HL-60 (cell line): ENCODE measurements around the gene SYVN1.

Experiments used
- CTCF ChIP-seq: IDR thresholded peaks from one replicate; pipeline ENCODE4 v1.5.1; 2011; ENCODE audit warnings: low read length, control low read depth, inconsistent platforms; ENCODE audit not compliant: insufficient read depth
- GABPA ChIP-seq: IDR thresholded peaks from 2 replicates; pipeline ENCODE4 v1.6.1; 2012; ENCODE audit warnings: low read depth
- POLR2AphosphoS5 ChIP-seq: IDR thresholded peaks from 2 replicates; pipeline ENCODE4 v1.6.1; 2012; ENCODE audit warnings: low read depth
- REST ChIP-seq: IDR thresholded peaks from 2 replicates; pipeline ENCODE4 v1.6.1; 2012; ENCODE audit warnings: low read depth; ENCODE audit not compliant: insufficient replicate concordance
- SPI1 ChIP-seq: IDR thresholded peaks from 2 replicates; pipeline ENCODE4 v1.6.1; 2012; ENCODE audit warnings: low read depth, mild to moderate bottlenecking, borderline replicate concordance

GRCh38 chr11:65095974-65096806, 38.1 kb downstream of the SYVN1 start, which contains the start of gene VPS51:
- TF ChIP-seq POLR2AphosphoS5 (peak; percentile 71), CTCF (no peak), REST (no peak), GABPA (peak; percentile 99), SPI1 (peak; percentile 11; the same call in 1 of the 2 replicates)
